Stimulated activated effector memory CD8-positive, alpha-beta T cell treated with anti-CD3 and anti-CD28 coated beads, Interleukin-12 subunit alpha, Interleukin-12 subunit beta, amount 100 ng/mL, for 72 hours (primary cell): Measurements from ENCODE around the gene KLF3.

Experiments
- ATAC-seq: fragments of 150-1000 bp; cut with Tn5 transposase; 2 replicates; pipeline ENCODE4 v1.10.0; 2021
- DNase-seq, 2 donors: peaks; one replicate each; pipeline ENCODE4 v3.0.0; 2021 to 2022; ENCODE audit warnings: low spot score in 2 of 2
- H3K27ac Mint-ChIP-seq: one replicate; pipeline ENCODE4 v1.8.0; 2022; ENCODE audit warnings: mild to moderate bottlenecking, mixed read lengths
- H3K36me3 Mint-ChIP-seq: one replicate; pipeline ENCODE4 v1.8.0; 2022; ENCODE audit warnings: mild to moderate bottlenecking, mixed read lengths
- H3K4me1 Mint-ChIP-seq: one replicate; pipeline ENCODE4 v1.8.0; 2022; ENCODE audit warnings: mixed read lengths
- H3K4me3 Mint-ChIP-seq: one replicate; pipeline ENCODE4 v1.8.0; 2022; ENCODE audit warnings: mild to moderate bottlenecking, mixed read lengths
- H3K9me3 Mint-ChIP-seq: one replicate; pipeline ENCODE4 v1.8.0; 2022; ENCODE audit warnings: mixed read lengths

Gene KLF3

DNA sequence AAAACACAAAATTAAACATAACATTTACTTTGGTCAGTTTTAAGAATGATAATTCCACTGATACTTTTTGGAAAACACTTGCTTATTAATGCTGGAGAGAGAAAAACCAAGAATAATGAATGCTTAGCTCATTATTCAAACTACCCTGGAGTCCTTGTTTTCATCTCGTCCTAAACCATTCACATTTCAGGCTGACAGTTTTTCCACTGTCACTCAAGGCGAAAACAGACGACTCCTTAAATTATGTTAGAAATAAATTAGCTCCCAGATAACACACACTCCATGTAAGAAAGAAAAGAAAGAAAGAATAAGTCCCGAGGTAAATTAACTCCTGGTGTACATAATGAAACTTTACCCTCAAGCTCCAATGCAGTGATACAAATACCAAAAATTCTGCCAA lies 85.3 kb downstream of the KLF3 start:
- H3K4me1 Mint-ChIP-seq = peaks cover 12% of the 10 kb centered on the region
- H3K9me3 Mint-ChIP-seq = peaks cover 8% of the 10 kb centered on the region
- ATAC-seq (no peak), DNase-seq (no peak)
- no peaks in the 10 kb centered on the region for H3K36me3 Mint-ChIP-seq
- H3K27ac Mint-ChIP-seq = no peak overlapping the region
- no peak overlapping the region for H3K4me3 Mint-ChIP-seq
